Fibroblast of pulmonary artery (primary cell): ENCODE measurements around the gene MRFAP1.

ENCODE experiments used
- DNase-seq: peaks from one replicate; pipeline ENCODE4 v3.0.0-alpha.2; 2010; ENCODE audit warnings: low read depth
- H3K4me3 ChIP-seq: replicated peaks from 2 replicates; pipeline ENCODE4 v1.5.1; 2011; ENCODE audit warnings: low read depth, mild to moderate bottlenecking, control low read depth, low read length, moderate library complexity
- CTCF ChIP-seq: IDR thresholded peaks from 2 replicates; pipeline ENCODE4 v1.5.1; 2011; ENCODE audit warnings: mild to moderate bottlenecking, control low read depth, low read length, inconsistent platforms; ENCODE audit errors: missing control alignments

The MRFAP1 gene

DNA sequence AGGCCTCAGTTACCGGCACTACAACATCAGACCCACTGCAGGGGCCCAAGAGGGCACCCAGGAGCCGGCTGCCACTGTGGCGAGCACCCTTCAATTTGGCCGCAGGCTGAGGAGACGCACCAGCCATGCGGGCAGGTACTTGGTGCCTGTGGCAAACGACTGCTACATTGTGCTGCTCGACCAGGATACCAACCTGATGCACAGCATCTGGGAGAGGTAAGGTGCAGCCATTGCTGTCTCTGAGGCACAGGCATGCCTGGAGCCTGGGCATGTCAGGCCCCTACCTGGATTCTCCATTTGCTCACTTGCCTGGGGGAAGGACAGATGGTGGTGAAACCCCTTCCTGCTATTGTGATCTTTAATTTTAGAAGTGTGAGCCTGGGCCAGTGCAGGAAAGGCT lies 35.4 kb upstream of the MRFAP1 start:
- TF ChIP-seq CTCF: no peak
- DNase-seq: no peak
- H3K4me3 ChIP-seq: no peak overlapping the region

DNA sequence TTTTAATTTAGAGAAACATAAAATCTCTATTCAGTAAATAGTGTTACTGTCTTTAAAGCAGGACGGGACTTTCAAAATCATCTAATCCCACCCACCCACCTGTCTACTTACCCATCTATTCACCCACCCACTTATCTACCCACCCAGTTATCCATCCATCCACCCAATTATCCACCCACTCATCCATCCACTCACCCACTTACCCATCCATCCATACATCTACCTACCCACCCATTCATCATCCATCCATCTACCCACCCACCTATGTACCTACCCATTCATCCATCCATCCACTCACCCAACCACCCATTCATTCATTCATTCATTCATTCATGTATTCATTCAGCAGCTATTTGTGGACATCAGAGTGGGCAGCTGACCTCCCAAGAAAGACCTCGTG lies 34.9 kb upstream of the MRFAP1 start:
- TF ChIP-seq CTCF: no peak
- DNase-seq: no peak
- H3K4me3 ChIP-seq: no peak overlapping the region

DNA sequence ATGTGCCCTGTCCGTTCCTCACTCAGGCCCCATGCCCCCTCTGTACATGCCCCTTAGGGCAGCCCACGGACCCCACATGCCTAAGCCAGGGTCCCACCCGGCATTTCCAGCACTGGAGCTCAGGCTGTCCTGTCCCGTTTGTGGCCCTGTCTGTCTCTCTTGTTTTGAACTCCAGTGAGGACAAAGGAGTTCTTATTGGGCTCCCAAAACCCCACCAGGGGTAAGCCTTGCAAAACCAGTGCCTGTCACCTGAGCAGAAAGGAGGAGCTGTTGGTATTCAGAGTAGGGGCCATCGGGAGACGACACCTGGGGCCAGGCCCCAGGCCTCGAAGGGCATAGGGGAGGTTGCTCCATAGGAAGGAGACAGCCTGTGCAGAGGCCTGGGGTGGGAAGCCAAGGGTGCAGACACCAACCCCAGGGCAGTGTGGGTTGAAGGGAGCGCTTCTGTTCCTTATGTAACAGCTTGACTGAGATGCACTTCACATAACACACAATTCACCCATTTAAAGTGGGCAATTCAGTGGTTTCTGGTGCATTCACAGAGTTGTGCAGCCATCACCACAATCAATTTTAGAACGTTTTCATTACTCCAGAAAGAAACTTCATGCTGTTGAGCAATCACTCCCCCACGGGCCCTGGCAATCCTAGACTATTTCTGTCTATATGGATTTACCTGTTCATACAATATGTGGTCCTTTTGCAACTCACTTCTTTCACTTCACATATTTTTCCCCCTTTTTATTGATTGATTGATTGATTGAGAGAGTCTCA lies 33.8 kb upstream of the MRFAP1 start:
- no peak for TF ChIP-seq CTCF
- no peak overlapping the region for H3K4me3 ChIP-seq
- DNase-seq: no peak

GRCh38 chr4:6607368-6608055 lies 33.0 kb upstream of the MRFAP1 start:
- TF ChIP-seq CTCF: no peak
- DNase-seq: no peak
- no peak overlapping the region for H3K4me3 ChIP-seq

- DNase-seq: no peak
- H3K4me3 ChIP-seq: no peak overlapping the region
- no peak for TF ChIP-seq CTCF
Measured at GRCh38 chr4:6608758-6609414, 31.6 kb upstream of the MRFAP1 start.

DNA sequence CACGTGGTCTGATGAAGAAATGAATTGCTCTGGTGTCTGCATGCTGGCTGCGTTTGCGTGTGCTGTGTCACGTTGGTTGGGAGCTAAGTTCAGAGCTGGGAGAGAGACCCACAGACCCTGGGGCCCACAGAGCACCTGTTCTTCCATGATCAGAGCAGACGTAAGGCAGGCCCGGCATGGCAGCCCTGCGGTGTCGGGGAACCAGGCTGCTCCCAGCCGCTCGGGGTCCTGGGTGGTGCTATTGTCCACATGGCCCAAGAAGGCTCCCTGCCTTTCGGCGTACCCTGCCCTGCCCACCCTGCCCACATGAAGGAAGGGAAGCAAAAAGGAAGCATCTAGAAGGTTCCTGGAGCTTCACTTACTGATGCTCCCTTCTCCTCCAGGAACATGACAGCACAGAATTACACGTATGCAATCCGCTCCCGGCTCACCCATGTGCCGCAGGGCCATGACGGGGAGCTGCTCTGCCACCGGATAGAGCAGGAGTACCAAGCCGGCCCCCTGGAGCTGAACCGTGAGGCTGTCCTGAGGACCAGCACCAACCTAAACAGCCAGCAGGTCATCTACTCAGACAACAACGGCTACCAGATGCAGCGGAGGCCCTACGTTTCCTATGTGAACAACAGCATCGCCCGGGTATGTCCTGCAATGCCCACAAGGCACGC lies 30.9 kb upstream of the MRFAP1 start:
- DNase-seq: no peak
- TF ChIP-seq CTCF: no peak
- H3K4me3 ChIP-seq: no peak overlapping the region
